ENCODE measurements around the gene TMEM204.
A peak's percentile ranks its signal among the peaks of the same experiment; 100 is the strongest.

The TMEM204 gene
- total RNA-seq, result 12.5 to 23.7 (median 21.1) reads per million in 3 donors

DNA sequence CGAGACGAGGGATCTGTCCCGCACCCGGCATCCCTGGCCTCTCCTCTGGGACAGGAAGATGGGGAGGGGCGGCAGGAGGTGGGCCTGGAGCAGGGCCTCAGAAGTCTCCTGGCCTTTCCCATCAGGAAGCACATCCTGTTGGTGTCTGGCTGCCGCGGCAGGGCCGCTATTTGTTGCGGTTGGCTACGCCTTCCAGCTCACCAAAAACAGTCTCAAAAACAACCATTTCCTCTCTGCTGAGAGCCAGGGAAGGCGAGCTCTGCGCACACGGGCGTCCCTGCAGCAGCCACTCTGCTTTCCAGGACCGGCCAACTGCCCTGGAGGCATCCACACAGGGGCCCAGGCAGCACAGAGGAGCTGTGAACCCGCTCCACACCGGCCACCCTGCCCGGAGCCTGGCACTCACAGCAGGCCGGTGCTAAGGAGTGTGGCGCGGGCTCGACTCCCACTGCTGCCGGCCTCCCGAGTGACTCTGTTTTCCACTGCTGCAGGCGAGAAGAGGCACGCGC, at the start of gene TMEM204:
TMEM204 (plus strand) TSS at position 224 of the 509 bp plus-strand sequence. CDS start 610 bp downstream, outside the sequence.
- H3K27ac ChIP-seq (ENCODE audit: insufficient read depth, low read length, poor library complexity, severe bottlenecking), result peak within 1 kb of the TSS; percentile 67
- peak within 1 kb of the TSS; percentile 82 for H3K4me3 ChIP-seq (ENCODE audit: insufficient read depth, low read depth, low read length, poor library complexity, severe bottlenecking)

GRCh38 chr16:1485847-1486496, 47.5 kb upstream of the TMEM204 start:
- no peaks in the 10 kb centered on the region for H3K9me3 ChIP-seq (ENCODE audit: control insufficient read depth, low read length)
- no peaks in the 10 kb centered on the region for H3K27me3 ChIP-seq (replicated peaks; ENCODE audit: control insufficient read depth, insufficient read depth, low read length, poor library complexity, severe bottlenecking)
- no peaks in the 10 kb centered on the region for H3K4me1 ChIP-seq (ENCODE audit: control insufficient read depth, insufficient read depth, low read length, poor library complexity, severe bottlenecking)
- H3K4me3 ChIP-seq (ENCODE audit: insufficient read depth, low read depth, low read length, poor library complexity, severe bottlenecking), result no peak overlapping the region
- H3K36me3 ChIP-seq (ENCODE audit: control insufficient read depth, insufficient read depth, low read length), result no peaks in the 10 kb centered on the region
- DNase-seq, result no peak
- no peak overlapping the region for H3K27ac ChIP-seq (ENCODE audit: insufficient read depth, low read length, poor library complexity, severe bottlenecking)

More for the DNA sequence above, at the start of gene TMEM204:
- no peak for DNase-seq
- peaks cover 40% of the 10 kb centered on the region for H3K4me1 ChIP-seq (ENCODE audit: control insufficient read depth, insufficient read depth, low read length, poor library complexity, severe bottlenecking)
- peaks cover 20% of the 10 kb centered on the region for H3K36me3 ChIP-seq (ENCODE audit: control insufficient read depth, insufficient read depth, low read length)
- H3K27me3 ChIP-seq (replicated peaks; ENCODE audit: control insufficient read depth, insufficient read depth, low read length, poor library complexity, severe bottlenecking), result no peaks in the 10 kb centered on the region
- no peaks in the 10 kb centered on the region for H3K9me3 ChIP-seq (ENCODE audit: control insufficient read depth, low read length)

DNA sequence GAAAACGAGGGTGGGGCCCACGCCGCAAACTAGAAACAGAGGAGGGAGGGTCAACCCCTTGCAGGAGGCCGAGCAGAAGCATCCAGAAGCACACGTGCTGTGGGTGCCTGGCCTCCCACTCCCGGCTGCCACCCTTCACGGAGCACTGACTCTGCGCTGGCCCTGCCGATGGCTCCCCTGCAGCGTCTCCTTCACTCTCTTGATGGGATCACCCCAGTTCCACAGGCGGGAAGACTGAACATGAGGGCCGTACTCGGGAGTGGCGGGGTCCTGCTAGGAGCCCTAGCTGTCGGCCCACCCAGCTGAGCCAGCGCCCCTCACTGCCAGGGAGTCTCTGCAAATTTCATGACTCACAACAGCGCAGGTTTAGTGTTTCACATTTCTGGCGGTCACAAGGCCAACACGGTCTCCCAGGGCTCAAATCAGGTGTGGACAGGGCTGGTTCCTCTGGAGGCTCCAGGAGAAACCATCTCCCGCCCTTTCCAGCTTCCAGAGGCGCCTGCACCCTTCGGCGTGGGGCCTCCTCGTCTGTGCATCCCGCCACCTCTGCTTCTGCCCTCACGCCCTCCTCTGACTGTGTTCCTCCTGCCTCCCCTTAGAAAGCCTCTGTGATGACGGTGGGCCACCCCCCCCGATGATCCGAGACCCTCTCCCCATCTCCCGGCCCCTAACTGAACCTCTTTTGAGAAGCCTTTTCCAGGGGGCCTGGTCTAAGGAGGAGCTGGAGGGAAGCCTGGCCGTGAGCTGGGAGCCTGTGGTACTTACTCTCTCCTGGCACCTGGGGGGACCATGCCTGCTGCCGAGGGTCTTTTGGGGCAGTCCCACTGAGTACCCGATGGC, 46.7 kb upstream of the TMEM204 start:
- Histone ChIP-seq H3K36me3 (ENCODE audit: control insufficient read depth, insufficient read depth, low read length) (no peaks in the 10 kb centered on the region), H3K4me3 (ENCODE audit: insufficient read depth, low read depth, low read length, poor library complexity, severe bottlenecking) (no peak overlapping the region), H3K4me1 (ENCODE audit: control insufficient read depth, insufficient read depth, low read length, poor library complexity, severe bottlenecking) (no peaks in the 10 kb centered on the region), H3K27me3 (replicated peaks; ENCODE audit: control insufficient read depth, insufficient read depth, low read length, poor library complexity, severe bottlenecking) (no peaks in the 10 kb centered on the region), H3K27ac (ENCODE audit: insufficient read depth, low read length, poor library complexity, severe bottlenecking) (no peak overlapping the region), H3K9me3 (ENCODE audit: control insufficient read depth, low read length) (no peaks in the 10 kb centered on the region)
- no peak for DNase-seq

GRCh38 chr16:1487395-1488053, 45.9 kb upstream of the TMEM204 start:
- peaks cover 2% of the 10 kb centered on the region for H3K4me1 ChIP-seq (ENCODE audit: control insufficient read depth, insufficient read depth, low read length, poor library complexity, severe bottlenecking)
- H3K4me3 ChIP-seq (ENCODE audit: insufficient read depth, low read depth, low read length, poor library complexity, severe bottlenecking), result no peak overlapping the region
- no peak overlapping the region for H3K27ac ChIP-seq (ENCODE audit: insufficient read depth, low read length, poor library complexity, severe bottlenecking)
- no peaks in the 10 kb centered on the region for H3K9me3 ChIP-seq (ENCODE audit: control insufficient read depth, low read length)
- no peaks in the 10 kb centered on the region for H3K36me3 ChIP-seq (ENCODE audit: control insufficient read depth, insufficient read depth, low read length)
- DNase-seq, result no peak
- H3K27me3 ChIP-seq (replicated peaks; ENCODE audit: control insufficient read depth, insufficient read depth, low read length, poor library complexity, severe bottlenecking), result no peaks in the 10 kb centered on the region

GRCh38 chr16:1488054-1488601, 45.3 kb upstream of the TMEM204 start:
- no peaks in the 10 kb centered on the region for H3K36me3 ChIP-seq (ENCODE audit: control insufficient read depth, insufficient read depth, low read length)
- H3K4me3 ChIP-seq (ENCODE audit: insufficient read depth, low read depth, low read length, poor library complexity, severe bottlenecking), result no peak overlapping the region
- H3K4me1 ChIP-seq (ENCODE audit: control insufficient read depth, insufficient read depth, low read length, poor library complexity, severe bottlenecking), result peaks cover 7% of the 10 kb centered on the region
- no peaks in the 10 kb centered on the region for H3K9me3 ChIP-seq (ENCODE audit: control insufficient read depth, low read length)
- H3K27me3 ChIP-seq (replicated peaks; ENCODE audit: control insufficient read depth, insufficient read depth, low read length, poor library complexity, severe bottlenecking), result no peaks in the 10 kb centered on the region
- no peak for DNase-seq
- H3K27ac ChIP-seq (ENCODE audit: insufficient read depth, low read length, poor library complexity, severe bottlenecking), result no peak overlapping the region

DNA sequence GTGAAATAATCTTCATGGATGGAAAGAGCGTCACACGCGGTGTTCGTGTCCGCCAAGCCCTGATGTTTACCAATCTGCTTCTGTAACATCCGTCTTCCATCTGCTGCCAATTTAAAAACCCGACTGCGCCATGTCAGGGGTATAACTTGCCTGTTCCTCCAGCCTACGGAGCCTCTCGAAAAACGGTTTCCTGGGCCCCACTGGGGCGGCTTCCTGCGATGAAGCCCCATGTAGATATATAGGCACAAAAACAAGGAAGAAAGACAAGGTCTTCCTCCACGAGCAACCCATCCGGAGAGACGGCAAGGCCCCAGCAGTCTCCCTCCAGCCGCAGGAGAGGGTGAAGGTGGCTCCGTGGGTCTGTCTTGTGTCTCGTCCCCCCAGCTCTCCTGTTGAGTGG, 44.8 kb upstream of the TMEM204 start, which contains the start of gene PTX4:
PTX4 (minus strand) TSS at position 326 of the 400 bp plus-strand sequence; CDS start at position 291, 35 bp downstream.
- DNase-seq, result no peak
- Histone ChIP-seq H3K36me3 (ENCODE audit: control insufficient read depth, insufficient read depth, low read length) (no peaks in the 10 kb centered on the region), H3K27me3 (replicated peaks; ENCODE audit: control insufficient read depth, insufficient read depth, low read length, poor library complexity, severe bottlenecking) (no peaks in the 10 kb centered on the region), H3K4me3 (ENCODE audit: insufficient read depth, low read depth, low read length, poor library complexity, severe bottlenecking) (no peak within 1 kb of the TSS), H3K4me1 (ENCODE audit: control insufficient read depth, insufficient read depth, low read length, poor library complexity, severe bottlenecking) (peaks cover 7% of the 10 kb centered on the region), H3K9me3 (ENCODE audit: control insufficient read depth, low read length) (no peaks in the 10 kb centered on the region), H3K27ac (ENCODE audit: insufficient read depth, low read length, poor library complexity, severe bottlenecking) (no peak within 1 kb of the TSS)

DNA sequence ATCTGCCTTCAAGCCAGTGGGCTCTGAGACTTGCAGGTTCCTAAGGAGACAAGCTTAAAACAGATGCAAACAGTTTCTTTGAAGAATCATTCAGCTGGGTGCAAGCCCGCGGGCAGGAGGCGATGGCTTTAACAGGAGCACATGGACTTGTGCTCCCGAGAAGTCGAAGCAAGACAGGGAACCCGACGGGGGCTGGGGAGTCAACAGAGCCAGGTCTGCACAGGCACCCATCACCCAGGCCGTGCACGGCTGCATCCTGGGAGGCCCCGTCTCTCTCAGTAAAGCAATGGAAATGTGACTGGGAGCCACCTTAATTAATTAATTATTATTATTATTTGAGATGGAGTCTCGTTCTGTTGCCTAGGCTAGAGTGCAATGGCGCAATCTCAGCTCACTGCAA, 44.4 kb upstream of the TMEM204 start:
- Histone ChIP-seq H3K4me3 (ENCODE audit: insufficient read depth, low read depth, low read length, poor library complexity, severe bottlenecking) (no peak overlapping the region), H3K36me3 (ENCODE audit: control insufficient read depth, insufficient read depth, low read length) (no peaks in the 10 kb centered on the region), H3K4me1 (ENCODE audit: control insufficient read depth, insufficient read depth, low read length, poor library complexity, severe bottlenecking) (peaks cover 12% of the 10 kb centered on the region), H3K27ac (ENCODE audit: insufficient read depth, low read length, poor library complexity, severe bottlenecking) (no peak overlapping the region), H3K9me3 (ENCODE audit: control insufficient read depth, low read length) (no peaks in the 10 kb centered on the region), H3K27me3 (replicated peaks; ENCODE audit: control insufficient read depth, insufficient read depth, low read length, poor library complexity, severe bottlenecking) (no peaks in the 10 kb centered on the region)
- no peak for DNase-seq

DNA sequence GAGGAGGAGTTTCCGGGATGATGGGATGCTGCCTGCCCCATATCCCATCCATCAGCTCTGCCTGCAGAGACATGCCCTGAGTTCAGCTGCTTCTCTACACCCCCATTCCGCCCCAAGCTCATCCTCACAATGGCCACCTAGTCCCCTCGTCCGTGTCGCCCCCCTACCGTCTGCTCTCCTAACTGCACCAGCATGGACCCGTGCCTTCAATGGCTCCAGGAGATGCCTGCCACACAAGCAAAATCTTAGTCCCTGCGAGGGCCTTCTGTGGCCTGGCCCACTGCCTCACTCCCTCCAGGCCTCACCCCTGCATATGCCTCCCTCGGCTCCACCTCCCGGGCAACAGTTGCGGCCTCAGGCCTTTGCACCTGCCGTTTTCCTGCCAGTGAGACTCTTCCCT, 42.1 kb upstream of the TMEM204 start:
- no peaks in the 10 kb centered on the region for H3K9me3 ChIP-seq (ENCODE audit: control insufficient read depth, low read length)
- DNase-seq, result no peak
- H3K4me3 ChIP-seq (ENCODE audit: insufficient read depth, low read depth, low read length, poor library complexity, severe bottlenecking), result no peak overlapping the region
- no peak overlapping the region for H3K27ac ChIP-seq (ENCODE audit: insufficient read depth, low read length, poor library complexity, severe bottlenecking)
- peaks cover 7% of the 10 kb centered on the region for H3K36me3 ChIP-seq (ENCODE audit: control insufficient read depth, insufficient read depth, low read length)
- no peaks in the 10 kb centered on the region for H3K27me3 ChIP-seq (replicated peaks; ENCODE audit: control insufficient read depth, insufficient read depth, low read length, poor library complexity, severe bottlenecking)
- H3K4me1 ChIP-seq (ENCODE audit: control insufficient read depth, insufficient read depth, low read length, poor library complexity, severe bottlenecking), result peaks cover 16% of the 10 kb centered on the region

GRCh38 chr16:1492082-1492922, 41.2 kb upstream of the TMEM204 start:
- no peak for DNase-seq
- Histone ChIP-seq H3K4me3 (ENCODE audit: insufficient read depth, low read depth, low read length, poor library complexity, severe bottlenecking) (peak overlapping the region; percentile 83), H3K36me3 (ENCODE audit: control insufficient read depth, insufficient read depth, low read length) (peaks cover 16% of the 10 kb centered on the region), H3K9me3 (ENCODE audit: control insufficient read depth, low read length) (no peaks in the 10 kb centered on the region), H3K4me1 (ENCODE audit: control insufficient read depth, insufficient read depth, low read length, poor library complexity, severe bottlenecking) (peaks cover 16% of the 10 kb centered on the region), H3K27ac (ENCODE audit: insufficient read depth, low read length, poor library complexity, severe bottlenecking) (peak overlapping the region; percentile 81), H3K27me3 (replicated peaks; ENCODE audit: control insufficient read depth, insufficient read depth, low read length, poor library complexity, severe bottlenecking) (no peaks in the 10 kb centered on the region)

All from effector memory CD4-positive, alpha-beta T cell (primary cell).